Body of pancreas (tissue), 4 donors: ENCODE results near the gene ELOVL6.

Experiments used
- CTCF ChIP-seq, 7 experiments: fragments of 450-650 bp in 4 of 7; fragments of 200-600 bp in 3 of 7; sonication (generic) in 3 of 7; IDR thresholded peaks; one replicate each; pipeline ENCODE4 v1.5.1; 2016 to 2019; ENCODE audit warnings: antibody characterized with exemption in 7 of 7
- POLR2A ChIP-seq, 3 donors: fragments of 450-650 bp; IDR thresholded peaks; one replicate each; pipeline ENCODE4 v1.6.1; 2016; ENCODE audit warnings: antibody characterized with exemption in 3 of 3, mild to moderate bottlenecking in 2 of 3

- no peak for TF ChIP-seq CTCF (IDR thresholded peaks at IDR 0.05)
- no peak for TF ChIP-seq POLR2A (IDR thresholded peaks at IDR 0.05)
Measured at GRCh38 chr4:110207233-110207632, 8.8 kb upstream of the ELOVL6 start.
